Ishikawa (cell line): Measurements from ENCODE around the gene MXRA8.

Source experiments
- CEBPB ChIP-seq: IDR thresholded peaks from 2 replicates; pipeline ENCODE4 v1.6.1; 2012
- CREB1 ChIP-seq: IDR thresholded peaks from 2 replicates; pipeline ENCODE4 v1.6.1; 2012; ENCODE audit warnings: low read depth
- EGR1 ChIP-seq: IDR thresholded peaks from 2 replicates; pipeline ENCODE4 v1.6.1; 2012
- EP300 ChIP-seq: IDR thresholded peaks from 2 replicates; pipeline ENCODE4 v1.6.1; 2012; ENCODE audit warnings: borderline replicate concordance
- FOXM1 ChIP-seq: IDR thresholded peaks from 2 replicates; pipeline ENCODE4 v1.6.1; 2012; ENCODE audit warnings: low read depth, borderline replicate concordance
- MAX ChIP-seq: IDR thresholded peaks from 2 replicates; pipeline ENCODE4 v1.6.1; 2012
- RAD21 ChIP-seq: IDR thresholded peaks from 2 replicates; pipeline ENCODE4 v1.6.1; 2012; ENCODE audit warnings: low read depth
- REST ChIP-seq: IDR thresholded peaks from 2 replicates; pipeline ENCODE4 v1.6.1; 2012; ENCODE audit warnings: low read depth, mild to moderate bottlenecking
- TAF1 ChIP-seq: IDR thresholded peaks from 2 replicates; pipeline ENCODE4 v1.6.1; 2012; ENCODE audit warnings: low read depth, mild to moderate bottlenecking
- YY1 ChIP-seq: IDR thresholded peaks from 2 replicates; pipeline ENCODE4 v1.6.1; 2012; ENCODE audit warnings: low read depth
- ZBTB7A ChIP-seq: IDR thresholded peaks from 2 replicates; pipeline ENCODE4 v1.6.1; 2012; ENCODE audit warnings: low read depth

GRCh38 chr1:1327291-1327690, 31.1 kb downstream of the MXRA8 start:
- TF ChIP-seq YY1 (no peak), ZBTB7A (no peak), CEBPB (no peak), REST (no peak), MAX (no peak), CREB1 (no peak), FOXM1 (no peak), EP300 (no peak), TAF1 (no peak), RAD21 (no peak), EGR1 (no peak)
